C4-2B (cell line): ENCODE results near the gene HIPK1.

Experiments
- CTCF ChIP-seq: fragments of 450-650 bp; conservative IDR thresholded peaks from 2 replicates; pipeline ENCODE4 v1.5.1; 2017; ENCODE audit warnings: mild to moderate bottlenecking
- ZFX ChIP-seq: fragments of 450-650 bp; IDR thresholded peaks from 2 replicates; pipeline ENCODE4 v1.6.1; 2017

DNA sequence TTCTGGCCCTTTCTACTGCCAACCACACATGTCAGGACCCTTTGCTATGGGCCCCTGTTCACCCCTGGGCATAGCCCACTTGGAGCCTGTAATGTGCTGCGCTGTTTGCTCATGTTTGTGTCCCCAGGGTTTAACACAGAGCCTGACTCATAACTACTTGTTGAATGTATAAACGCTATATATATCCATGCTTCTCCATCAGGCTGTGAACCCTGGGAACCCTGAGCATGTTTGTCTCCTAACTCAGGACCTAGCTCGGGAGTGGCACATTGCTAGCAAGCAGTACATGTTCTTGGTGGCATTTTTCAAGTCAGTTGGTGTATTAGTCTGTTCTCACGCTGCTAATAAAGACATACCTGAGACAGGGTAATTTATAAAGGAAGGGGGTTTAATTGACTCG is 58.1 kb downstream of the HIPK1 start:
- TF ChIP-seq CTCF = no peak
- TF ChIP-seq ZFX = no peak
